Neuron (in vitro differentiated cells): ENCODE results near the gene RPP40.

Source experiments
- H2AFZ ChIP-seq: one replicate; pipeline ENCODE4 v1.6.1; 2013; ENCODE audit warnings: low read depth, mild to moderate bottlenecking, inconsistent platforms, low read length, moderate library complexity
- H3K27me3 ChIP-seq: one replicate; pipeline ENCODE4 v1.6.1; 2013; ENCODE audit warnings: low read length; ENCODE audit not compliant: insufficient read depth
- H3K36me3 ChIP-seq: one replicate; pipeline ENCODE4 v1.6.1; 2013; ENCODE audit warnings: low read length; ENCODE audit not compliant: insufficient read depth
- H3K4me1 ChIP-seq: one replicate; pipeline ENCODE4 v1.6.1; 2013; ENCODE audit warnings: low read length; ENCODE audit not compliant: insufficient read depth
- H3K4me3 ChIP-seq: 2 replicates; pipeline ENCODE4 v1.5.1; 2013; ENCODE audit warnings: mild to moderate bottlenecking, low read length, moderate library complexity
- H3K9me3 ChIP-seq: one replicate; pipeline ENCODE4 v1.6.1; 2013; ENCODE audit warnings: low read length

Gene RPP40

DNA sequence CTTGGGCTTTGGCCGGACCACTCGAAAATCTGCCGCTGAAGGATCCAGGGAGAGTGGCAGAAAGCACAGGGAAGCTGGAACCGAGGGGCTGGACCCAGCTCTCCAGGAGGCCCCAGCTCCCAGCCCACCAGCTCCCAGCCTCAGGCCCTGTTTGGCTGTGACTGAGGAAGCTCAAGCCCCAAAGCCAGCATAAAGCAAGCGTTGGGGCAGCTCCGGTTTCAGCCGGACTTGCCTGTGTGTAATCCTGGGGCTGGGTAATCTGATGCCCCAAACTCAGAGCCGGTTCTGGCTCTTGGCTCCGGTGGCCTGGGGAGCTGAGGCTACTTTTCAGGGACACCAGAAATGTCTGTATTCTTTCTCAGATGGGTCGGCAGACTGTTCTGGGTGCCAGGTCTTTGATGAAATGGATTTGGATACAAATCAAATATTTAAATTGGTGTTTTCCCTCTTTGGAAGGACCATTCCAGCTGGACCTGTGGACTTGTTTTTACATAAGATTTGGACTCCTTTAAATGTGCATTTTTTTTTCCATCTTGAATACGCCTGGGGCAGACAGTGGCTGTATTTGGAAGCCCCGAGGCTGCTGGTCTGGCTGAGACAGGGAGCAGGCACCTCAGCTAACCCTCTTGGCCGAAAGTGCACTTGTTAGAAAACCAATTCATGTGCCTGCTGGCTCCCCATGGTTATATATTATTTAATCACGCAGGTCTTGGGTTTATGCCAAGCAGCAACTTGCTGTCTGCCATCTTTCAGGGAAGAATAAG is 29.7 kb downstream of the RPP40 start:
- Histone ChIP-seq H2AFZ (peak overlapping the region; percentile 45), H3K4me1 (no peaks in the 10 kb centered on the region), H3K27me3 (no peaks in the 10 kb centered on the region), H3K36me3 (no peaks in the 10 kb centered on the region), H3K4me3 (no peak overlapping the region), H3K9me3 (peaks cover 5% of the 10 kb centered on the region)

DNA sequence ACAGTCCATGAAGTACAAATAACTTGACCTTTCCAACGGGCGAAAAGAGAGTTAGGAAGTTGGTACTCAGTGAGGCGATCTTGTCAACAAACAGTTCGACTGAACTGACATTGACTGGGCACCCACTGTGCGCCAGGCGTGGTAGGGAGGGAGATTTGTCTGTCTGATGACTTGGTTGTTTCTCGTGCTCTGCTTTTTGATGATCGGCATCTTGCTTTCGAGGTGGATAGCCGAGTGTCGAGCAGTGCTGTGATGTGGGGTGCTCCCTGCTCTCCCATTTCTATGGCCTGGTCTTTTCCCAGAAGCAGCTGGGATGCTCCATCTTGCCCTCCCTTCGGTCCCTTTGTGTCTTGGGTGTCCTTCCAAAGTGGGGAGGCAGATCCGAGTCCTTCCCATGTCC is 30.4 kb downstream of the RPP40 start:
- no peak overlapping the region for H2AFZ ChIP-seq
- no peak overlapping the region for H3K4me3 ChIP-seq
- H3K27me3 ChIP-seq, result no peaks in the 10 kb centered on the region
- H3K9me3 ChIP-seq, result peaks cover 2% of the 10 kb centered on the region
- no peaks in the 10 kb centered on the region for H3K4me1 ChIP-seq
- no peaks in the 10 kb centered on the region for H3K36me3 ChIP-seq

- no peaks in the 10 kb centered on the region for H3K9me3 ChIP-seq
- H3K4me3 ChIP-seq, result no peak overlapping the region
- H2AFZ ChIP-seq, result no peak overlapping the region
- no peaks in the 10 kb centered on the region for H3K4me1 ChIP-seq
- no peaks in the 10 kb centered on the region for H3K36me3 ChIP-seq
- H3K27me3 ChIP-seq, result no peaks in the 10 kb centered on the region
These were observed 31.4 kb downstream of the RPP40 start for GRCh38 chr6:4972438-4972837.

DNA sequence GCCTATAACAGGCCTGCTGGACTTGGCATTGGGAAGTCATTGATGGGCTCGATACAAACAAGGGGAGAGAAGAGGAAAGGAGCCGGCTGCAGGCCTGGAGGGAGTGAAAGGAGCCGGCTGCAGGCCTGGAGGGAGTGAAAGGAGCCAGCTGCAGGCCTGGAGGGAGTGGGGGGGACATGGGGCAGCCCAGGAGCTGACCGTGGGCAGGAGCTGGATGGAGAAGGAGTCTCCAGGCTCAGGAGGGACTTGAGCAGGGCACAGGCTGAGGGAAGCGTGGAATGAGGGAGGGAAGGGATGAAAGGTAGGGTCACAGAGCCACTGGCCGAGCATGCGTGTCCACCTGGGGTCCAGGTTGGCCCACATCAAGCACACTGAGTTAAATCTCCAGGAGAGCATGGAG is 32.0 kb downstream of the RPP40 start:
- Histone ChIP-seq H3K27me3 (no peaks in the 10 kb centered on the region), H2AFZ (no peak overlapping the region), H3K4me3 (no peak overlapping the region), H3K9me3 (no peaks in the 10 kb centered on the region), H3K4me1 (no peaks in the 10 kb centered on the region), H3K36me3 (no peaks in the 10 kb centered on the region)

- no peak overlapping the region for H3K4me3 ChIP-seq
- no peaks in the 10 kb centered on the region for H3K9me3 ChIP-seq
- no peaks in the 10 kb centered on the region for H3K36me3 ChIP-seq
- H2AFZ ChIP-seq, result no peak overlapping the region
- no peaks in the 10 kb centered on the region for H3K27me3 ChIP-seq
- H3K4me1 ChIP-seq, result no peaks in the 10 kb centered on the region
These were observed 33.0 kb downstream of the RPP40 start for GRCh38 chr6:4970739-4971395.

GRCh38 chr6:4969609-4970285 is 34.1 kb downstream of the RPP40 start:
- Histone ChIP-seq H2AFZ (no peak overlapping the region), H3K36me3 (no peaks in the 10 kb centered on the region), H3K9me3 (no peaks in the 10 kb centered on the region), H3K27me3 (no peaks in the 10 kb centered on the region), H3K4me3 (no peak overlapping the region), H3K4me1 (peaks cover 2% of the 10 kb centered on the region)

DNA sequence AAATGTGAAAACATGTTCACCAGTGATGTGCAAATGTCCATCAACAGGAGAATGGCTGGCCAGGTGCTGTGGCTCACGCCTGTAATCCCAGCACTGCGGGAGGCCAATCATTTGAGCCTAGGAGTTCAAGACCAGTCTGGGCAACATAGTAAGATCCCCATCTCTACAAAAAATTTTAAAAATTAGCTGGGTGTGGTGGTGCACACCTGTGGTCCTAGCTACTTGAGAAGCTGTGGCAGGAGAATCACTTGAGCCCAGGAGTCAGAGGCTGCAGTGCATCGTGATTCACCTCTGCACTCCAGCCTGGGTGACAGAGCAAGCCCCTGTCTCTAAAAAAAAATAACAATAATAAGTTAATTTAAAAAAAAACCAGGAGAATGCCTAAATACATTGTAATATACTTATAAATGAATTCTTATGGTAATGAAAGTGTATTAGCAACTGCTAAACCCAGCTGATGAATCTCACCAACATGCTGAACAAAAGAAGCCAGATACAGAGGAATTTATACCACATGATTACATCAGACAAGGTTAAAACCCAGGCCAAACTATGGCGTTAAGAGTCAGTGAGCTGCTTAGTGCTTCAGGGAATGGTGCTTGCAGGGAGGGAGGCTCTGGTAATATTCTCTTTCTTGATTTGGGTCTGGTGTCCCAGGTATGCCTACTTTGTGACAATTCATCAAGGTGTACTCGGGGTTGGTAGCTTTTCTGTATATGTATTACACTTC is 36.4 kb downstream of the RPP40 start:
- peaks cover 2% of the 10 kb centered on the region for H3K4me1 ChIP-seq
- H2AFZ ChIP-seq, result no peak overlapping the region
- H3K9me3 ChIP-seq, result no peaks in the 10 kb centered on the region
- H3K36me3 ChIP-seq, result no peaks in the 10 kb centered on the region
- no peak overlapping the region for H3K4me3 ChIP-seq
- H3K27me3 ChIP-seq, result no peaks in the 10 kb centered on the region

GRCh38 chr6:4965562-4966389 is 38.1 kb downstream of the RPP40 start:
- H3K27me3 ChIP-seq, result no peaks in the 10 kb centered on the region
- no peaks in the 10 kb centered on the region for H3K36me3 ChIP-seq
- peaks cover 2% of the 10 kb centered on the region for H3K4me1 ChIP-seq
- H2AFZ ChIP-seq, result no peak overlapping the region
- no peaks in the 10 kb centered on the region for H3K9me3 ChIP-seq
- no peak overlapping the region for H3K4me3 ChIP-seq

GRCh38 chr6:4964675-4965561 is 38.9 kb downstream of the RPP40 start:
- H2AFZ ChIP-seq, result no peak overlapping the region
- H3K4me3 ChIP-seq, result no peak overlapping the region
- peaks cover 2% of the 10 kb centered on the region for H3K4me1 ChIP-seq
- H3K9me3 ChIP-seq, result no peaks in the 10 kb centered on the region
- H3K36me3 ChIP-seq, result no peaks in the 10 kb centered on the region
- no peaks in the 10 kb centered on the region for H3K27me3 ChIP-seq

- Histone ChIP-seq H3K9me3 (no peaks in the 10 kb centered on the region), H3K4me1 (peaks cover 2% of the 10 kb centered on the region), H3K4me3 (no peak overlapping the region), H3K36me3 (no peaks in the 10 kb centered on the region), H3K27me3 (no peaks in the 10 kb centered on the region), H2AFZ (no peak overlapping the region)
These were observed 40.9 kb downstream of the RPP40 start for GRCh38 chr6:4962905-4963304.

GRCh38 chr6:4961322-4962168 is 42.3 kb downstream of the RPP40 start:
- H2AFZ ChIP-seq, result no peak overlapping the region
- H3K9me3 ChIP-seq, result no peaks in the 10 kb centered on the region
- no peaks in the 10 kb centered on the region for H3K36me3 ChIP-seq
- H3K4me1 ChIP-seq, result peaks cover 2% of the 10 kb centered on the region
- no peaks in the 10 kb centered on the region for H3K27me3 ChIP-seq
- H3K4me3 ChIP-seq, result no peak overlapping the region
